Measurements from ENCODE around the gene DAD1. TPM values are rescaled to one million over a fixed set of nuclear protein-coding genes. Genes with fewer than 3 reads are reported as not detected.

The DAD1 gene
- total and polyA plus RNA-seq, 12 donors: 82.4 to 420 (median 136) TPM

DNA sequence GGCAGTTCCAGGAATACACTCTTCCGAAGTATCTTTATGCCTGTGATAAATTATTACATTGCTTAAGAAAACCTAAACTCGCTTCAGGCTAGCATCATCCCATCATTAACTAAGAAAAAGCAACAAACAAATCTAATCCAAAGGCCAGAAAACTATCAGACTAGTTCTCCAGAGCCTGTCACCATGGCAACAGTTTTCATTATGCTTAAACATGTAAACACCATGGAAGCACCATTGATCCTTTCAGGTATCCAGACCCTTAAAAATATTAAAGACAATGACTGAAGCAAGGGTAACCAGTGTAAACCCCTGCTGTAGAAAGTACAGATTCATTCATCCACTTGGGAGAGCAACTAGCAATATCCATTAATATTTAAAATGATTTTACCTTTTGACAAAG lies 9.8 kb downstream of the DAD1 start:
- 75 to 83% methylated on average over 2 of the region's 2 CpGs for WGBS, 2 donors
- H3K27me3 ChIP-seq: no peaks in the 10 kb centered on the region
- intact Hi-C loops (cut with DNase I): loop anchor here in 1 of 10 donors (10.0 kb wide), 1 partner anchor 276 kb away; no protein-coding TSS in a partner anchor
- no peak overlapping the region for H3K4me3 ChIP-seq
- no peak for DNase-seq
- peaks cover 0 to 29% (median 9%) of the 10 kb centered on the region in 9 donors for H3K4me1 ChIP-seq
- no peaks in the 10 kb centered on the region for H3K9me3 ChIP-seq
- peaks cover 0 to 46% (median 9%) of the 10 kb centered on the region in 9 donors for H3K36me3 ChIP-seq
- no peak for ATAC-seq
- no peak overlapping the region for H3K27ac ChIP-seq
- TF ChIP-seq, protein P1, sequence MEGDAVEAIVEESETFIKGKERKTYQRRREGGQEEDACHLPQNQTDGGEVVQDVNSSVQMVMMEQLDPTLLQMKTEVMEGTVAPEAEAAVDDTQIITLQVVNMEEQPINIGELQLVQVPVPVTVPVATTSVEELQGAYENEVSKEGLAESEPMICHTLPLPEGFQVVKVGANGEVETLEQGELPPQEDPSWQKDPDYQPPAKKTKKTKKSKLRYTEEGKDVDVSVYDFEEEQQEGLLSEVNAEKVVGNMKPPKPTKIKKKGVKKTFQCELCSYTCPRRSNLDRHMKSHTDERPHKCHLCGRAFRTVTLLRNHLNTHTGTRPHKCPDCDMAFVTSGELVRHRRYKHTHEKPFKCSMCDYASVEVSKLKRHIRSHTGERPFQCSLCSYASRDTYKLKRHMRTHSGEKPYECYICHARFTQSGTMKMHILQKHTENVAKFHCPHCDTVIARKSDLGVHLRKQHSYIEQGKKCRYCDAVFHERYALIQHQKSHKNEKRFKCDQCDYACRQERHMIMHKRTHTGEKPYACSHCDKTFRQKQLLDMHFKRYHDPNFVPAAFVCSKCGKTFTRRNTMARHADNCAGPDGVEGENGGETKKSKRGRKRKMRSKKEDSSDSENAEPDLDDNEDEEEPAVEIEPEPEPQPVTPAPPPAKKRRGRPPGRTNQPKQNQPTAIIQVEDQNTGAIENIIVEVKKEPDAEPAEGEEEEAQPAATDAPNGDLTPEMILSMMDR (IDR thresholded peaks at IDR 0.05): no peak

DNA sequence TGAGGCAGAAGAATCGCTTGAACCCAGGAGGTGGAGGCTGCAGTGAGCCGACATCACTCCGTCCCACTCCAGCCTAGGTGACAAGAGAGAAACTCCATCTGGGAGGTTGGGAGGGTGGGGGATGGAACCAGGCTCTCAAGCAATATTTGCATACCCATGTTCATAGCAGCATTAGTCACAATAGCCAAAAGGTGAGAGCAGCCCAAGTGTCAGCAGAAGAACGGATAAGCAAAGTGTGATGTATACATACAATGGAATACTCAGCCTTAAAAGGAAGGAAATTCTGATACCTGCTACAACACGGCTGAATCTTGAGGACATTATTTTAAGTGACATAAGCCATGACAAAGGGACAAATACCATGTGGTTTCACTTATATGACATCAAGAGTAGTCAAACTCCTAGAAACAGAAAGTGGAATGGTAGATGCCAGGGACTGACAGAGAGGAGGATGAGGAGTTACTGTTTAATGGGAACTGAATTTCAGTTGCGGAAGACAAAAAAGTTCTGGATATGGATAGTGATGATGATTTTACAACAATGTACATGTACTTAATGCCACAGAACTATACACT lies 11.6 kb downstream of the DAD1 start:
- peaks cover 0 to 16% (median 0%) of the 10 kb centered on the region in 9 donors for H3K4me1 ChIP-seq
- no peaks in the 10 kb centered on the region for H3K9me3 ChIP-seq
- H3K36me3 ChIP-seq: peaks cover 0 to 62% (median 17%) of the 10 kb centered on the region in 9 donors
- DNase-seq: no peak
- intact Hi-C loops (cut with DNase I): loop anchor here in 1 of 10 donors (10.0 kb wide), 1 partner anchor 277 kb away; no protein-coding TSS in a partner anchor
- H3K27me3 ChIP-seq: no peaks in the 10 kb centered on the region
- TF ChIP-seq, protein P1 (IDR thresholded peaks at IDR 0.05): no peak
- no peak for ATAC-seq
- WGBS, 2 donors: 75 to 76% methylated on average over 6 of the region's 6 CpGs
- H3K4me3 ChIP-seq: no peak overlapping the region
- H3K27ac ChIP-seq: no peak overlapping the region

- H3K9me3 ChIP-seq: no peaks in the 10 kb centered on the region
- WGBS, 2 donors: 96 to 98% methylated on average over 3 of the region's 3 CpGs
- no peaks in the 10 kb centered on the region for H3K27me3 ChIP-seq
- peaks cover 0 to 76% (median 21%) of the 10 kb centered on the region in 9 donors for H3K36me3 ChIP-seq
- TF ChIP-seq, protein P1 (IDR thresholded peaks at IDR 0.05): no peak
- no peak for ATAC-seq
- DNase-seq: no peak
- peaks cover 0 to 32% (median 12%) of the 10 kb centered on the region in 9 donors for H3K4me1 ChIP-seq
- H3K27ac ChIP-seq: no peak overlapping the region
- intact Hi-C loops (cut with DNase I): loop anchor here in 7 of 10 donors (5.0 to 10.0 kb wide), 5 partner anchors 78 to 281 kb away; partner anchors contain the start of gene SLC7A7 (in 1 of the 7)
- H3K4me3 ChIP-seq: no peak overlapping the region
Measured at GRCh38 chr14:22573804-22574203, 15.2 kb downstream of the DAD1 start.

- no peaks in the 10 kb centered on the region for H3K9me3 ChIP-seq
- peaks cover 0 to 87% (median 21%) of the 10 kb centered on the region in 9 donors for H3K36me3 ChIP-seq
- ATAC-seq: peak in 1 of 8 donors; percentile 46
- H3K4me3 ChIP-seq: no peak overlapping the region
- H3K27me3 ChIP-seq: no peaks in the 10 kb centered on the region
- intact Hi-C loops (cut with DNase I): loop anchor here in 7 of 10 donors (5.0 to 10.0 kb wide), 5 partner anchors 80 to 282 kb away; partner anchors contain the start of gene SLC7A7 (in 1 of the 7)
- peaks cover 0 to 44% (median 12%) of the 10 kb centered on the region in 9 donors for H3K4me1 ChIP-seq
- WGBS, 2 donors: 80% methylated on average over 1 of the region's 1 CpG
- H3K27ac ChIP-seq: no peak overlapping the region
- TF ChIP-seq, protein P1 (IDR thresholded peaks at IDR 0.05): no peak
- no peak for DNase-seq
Measured at GRCh38 chr14:22572562-22573058, 16.4 kb downstream of the DAD1 start.

Measured in heart right ventricle (tissue), 16 donors.